Measurements from ENCODE around the gene MORF4L2. TPM values are rescaled to one million over a fixed set of nuclear protein-coding genes. Genes with fewer than 3 reads are reported as not detected.

Gene MORF4L2
- total and polyA plus RNA-seq, 2 of the 8 experiments (the other 6 are each of a cell fraction or from before 2014, with no cell fraction given) = 235 to 373 TPM

DNA sequence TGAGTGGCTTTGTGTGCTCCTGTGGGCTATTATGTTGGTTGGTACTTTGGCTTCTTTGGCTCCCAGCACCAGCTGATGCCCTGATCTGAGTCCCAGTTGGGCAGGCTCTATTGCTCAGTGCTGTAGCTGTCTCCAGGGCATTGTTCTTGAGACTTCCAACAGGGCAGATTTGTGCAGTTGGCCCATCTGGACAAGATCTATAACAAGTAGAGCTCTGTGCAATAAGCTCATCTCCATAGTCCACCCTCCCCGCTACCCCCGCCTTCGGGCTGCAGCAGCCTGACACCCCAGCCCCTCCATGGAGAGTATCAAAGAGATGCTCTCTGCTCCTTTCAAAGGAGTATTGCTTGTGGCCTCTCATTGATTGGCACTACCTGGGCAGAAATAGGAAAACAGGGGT lies 18.4 kb upstream of the MORF4L2 start (continued):
- TF ChIP-seq KDM1A (IDR thresholded peaks at IDR 0.05; ENCODE audit: borderline replicate concordance, low read length) (no peak), CEBPB (IDR thresholded peaks at IDR 0.05; ENCODE audit: low read depth, low read length) (no peak), NANOG (IDR thresholded peaks at IDR 0.05; ENCODE audit: insufficient read depth, low read depth, low read length, poor library complexity, severe bottlenecking) (no peak), BRCA1 (IDR thresholded peaks at IDR 0.05; ENCODE audit: low read depth, low read length) (no peak), TAF1 (IDR thresholded peaks at IDR 0.05; ENCODE audit: low read depth, low read length) (no peak), HDAC2 (IDR thresholded peaks at IDR 0.05; ENCODE audit: borderline replicate concordance in 1 of 2, low read depth in 2 of 2, low read length in 2 of 2) (no peak), ZNF274 (IDR thresholded peaks at IDR 0.05; ENCODE audit: borderline replicate concordance, extremely low read depth, low read length) (no peak), MAFK (IDR thresholded peaks at IDR 0.05; ENCODE audit: low read depth, low read length) (no peak), TBP (IDR thresholded peaks at IDR 0.05; ENCODE audit: low read depth, low read length) (no peak)
